Activated CD8-positive, alpha-beta T cell treated with anti-CD3 and anti-CD28 coated beads for 36 hours (primary cell): ENCODE results near the gene CAPRIN1. TPM values are rescaled to one million over a fixed set of nuclear protein-coding genes. Genes with fewer than 3 reads are reported as not detected.

Source experiments
- ATAC-seq: fragments of 200-7000 bp; cut with Tn5 transposase; one replicate; pipeline ENCODE4 v1.10.0; 2021; ENCODE audit warnings: mild to moderate bottlenecking, moderate library complexity
- CTCF ChIA-PET: fragments of 350-600 bp; sonication (Branson Sonifier 250); formaldehyde crosslinking; loops from one replicate; lab custom pipeline; 2021; ENCODE audit warnings: antibody characterized with exemption; lab: Charles Lee
- POLR2A ChIA-PET: fragments of 350-600 bp; sonication (Branson Sonifier 250); formaldehyde crosslinking; loops from one replicate; lab custom pipeline; 2021; ENCODE audit warnings: antibody characterized with exemption; lab: Charles Lee
- DNase-seq: peaks from one replicate; pipeline ENCODE4 v3.0.0-alpha.2; 2020
- H3K27ac Mint-ChIP-seq: one replicate; pipeline ENCODE4 v1.8.0; 2021; ENCODE audit warnings: mild to moderate bottlenecking, mixed read lengths
- H3K27me3 Mint-ChIP-seq: one replicate; pipeline ENCODE4 v1.8.0; 2021; ENCODE audit warnings: mixed read lengths
- H3K36me3 Mint-ChIP-seq: one replicate; pipeline ENCODE4 v1.8.0; 2021; ENCODE audit warnings: low read depth, mixed read lengths
- H3K4me1 Mint-ChIP-seq: one replicate; pipeline ENCODE4 v1.8.0; 2021; ENCODE audit warnings: low read depth, mixed read lengths
- H3K4me3 Mint-ChIP-seq: one replicate; pipeline ENCODE4 v1.8.0; 2021; ENCODE audit warnings: mild to moderate bottlenecking, moderate library complexity, mixed read lengths
- H3K9me3 Mint-ChIP-seq: one replicate; pipeline ENCODE4 v1.8.0; 2021; ENCODE audit warnings: mixed read lengths
- intact Hi-C: fragments of 100-400 bp; cut with micrococcal nuclease; formaldehyde crosslinking; loops from one replicate; pipeline ENCODE4 v1.10.0; 2022
- total RNA-seq, 2 experiments: library from RNA; stranded (reverse); gene quantifications; one replicate each; pipeline ENCODE4 v1.2.3, GENCODE V29; 2021
- TF ChIP-seq, protein P1 (sequence below): fragments of 200-600 bp; IDR thresholded peaks from one replicate; pipeline ENCODE4 v1.8.0; 2022; ENCODE audit warnings: antibody characterized with exemption, mild to moderate bottlenecking

The CAPRIN1 gene
- total RNA-seq, 2 experiments from 2014 or later, result 297 to 328 TPM

GRCh38 chr11:34145073-34145472, 93.5 kb downstream of the CAPRIN1 start:
- peaks cover 48% of the 10 kb centered on the region for H3K36me3 Mint-ChIP-seq
- ATAC-seq (no peak), DNase-seq (no peak)
- POLR2A ChIA-PET, result interaction anchor here (2.6 kb wide), 1 partner anchor 39 kb away, joined by 6 read pairs; the partner anchor contains the start of gene NAT10
- no peaks in the 10 kb centered on the region for H3K4me1 Mint-ChIP-seq
- no peaks in the 10 kb centered on the region for H3K9me3 Mint-ChIP-seq
- H3K4me3 Mint-ChIP-seq, result no peak overlapping the region
- no peak overlapping the region for H3K27ac Mint-ChIP-seq
- CTCF ChIA-PET, result interaction anchor here (1.2 kb wide), 1 partner anchor 29 kb away, joined by 3 read pairs; no protein-coding TSS in a partner anchor
- no peaks in the 10 kb centered on the region for H3K27me3 Mint-ChIP-seq
- TF ChIP-seq, protein P1, sequence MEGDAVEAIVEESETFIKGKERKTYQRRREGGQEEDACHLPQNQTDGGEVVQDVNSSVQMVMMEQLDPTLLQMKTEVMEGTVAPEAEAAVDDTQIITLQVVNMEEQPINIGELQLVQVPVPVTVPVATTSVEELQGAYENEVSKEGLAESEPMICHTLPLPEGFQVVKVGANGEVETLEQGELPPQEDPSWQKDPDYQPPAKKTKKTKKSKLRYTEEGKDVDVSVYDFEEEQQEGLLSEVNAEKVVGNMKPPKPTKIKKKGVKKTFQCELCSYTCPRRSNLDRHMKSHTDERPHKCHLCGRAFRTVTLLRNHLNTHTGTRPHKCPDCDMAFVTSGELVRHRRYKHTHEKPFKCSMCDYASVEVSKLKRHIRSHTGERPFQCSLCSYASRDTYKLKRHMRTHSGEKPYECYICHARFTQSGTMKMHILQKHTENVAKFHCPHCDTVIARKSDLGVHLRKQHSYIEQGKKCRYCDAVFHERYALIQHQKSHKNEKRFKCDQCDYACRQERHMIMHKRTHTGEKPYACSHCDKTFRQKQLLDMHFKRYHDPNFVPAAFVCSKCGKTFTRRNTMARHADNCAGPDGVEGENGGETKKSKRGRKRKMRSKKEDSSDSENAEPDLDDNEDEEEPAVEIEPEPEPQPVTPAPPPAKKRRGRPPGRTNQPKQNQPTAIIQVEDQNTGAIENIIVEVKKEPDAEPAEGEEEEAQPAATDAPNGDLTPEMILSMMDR, result no peak
- intact Hi-C loops, result no loop called here

DNA sequence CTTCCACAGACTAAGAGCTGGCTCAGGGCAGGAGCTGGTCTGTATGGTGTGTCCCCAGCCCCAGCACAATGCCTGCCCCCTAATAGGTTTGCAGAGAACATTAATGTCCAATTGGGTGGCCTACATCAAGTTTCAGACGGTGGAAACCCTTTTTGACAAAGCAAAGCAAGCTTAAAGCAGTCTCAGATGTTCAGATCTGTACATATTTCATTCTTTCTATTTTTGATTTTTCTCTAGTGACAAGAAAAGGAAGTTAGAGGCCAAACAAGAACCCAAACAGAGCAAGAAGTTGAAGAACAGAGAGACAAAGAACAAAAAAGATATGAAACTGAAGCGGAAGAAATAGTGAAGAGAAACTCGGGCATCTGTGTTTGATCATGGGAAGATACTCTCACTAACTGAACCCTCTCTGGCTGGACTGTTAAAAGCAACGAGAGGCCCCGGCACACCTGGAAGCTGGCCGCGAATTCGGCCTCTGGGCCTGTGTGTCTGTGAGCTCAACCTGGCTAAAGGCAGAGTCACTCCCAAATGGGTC, 94.4 kb downstream of the CAPRIN1 start:
- H3K4me1 Mint-ChIP-seq, result no peaks in the 10 kb centered on the region
- POLR2A ChIA-PET, result interaction anchor here (0.6 to 2.6 kb wide), 3 partner anchors 33 to 46 kb away, joined by 3 to 6 read pairs (median 4); partner anchors contain the start of gene NAT10
- no peak overlapping the region for H3K27ac Mint-ChIP-seq
- CTCF ChIA-PET, result interaction anchor here (1.2 to 1.9 kb wide), 2 partner anchors 28 to 149 kb away, joined by 3 to 5 read pairs; no protein-coding TSS in a partner anchor
- H3K4me3 Mint-ChIP-seq, result no peak overlapping the region
- peaks cover 48% of the 10 kb centered on the region for H3K36me3 Mint-ChIP-seq
- H3K9me3 Mint-ChIP-seq, result no peaks in the 10 kb centered on the region
- DNase-seq, result no peak
- TF ChIP-seq, protein P1, result no peak
- intact Hi-C loops, result no loop called here
- ATAC-seq, result no peak
- H3K27me3 Mint-ChIP-seq, result no peaks in the 10 kb centered on the region

- ATAC-seq (no peak), DNase-seq (no peak)
- no peaks in the 10 kb centered on the region for H3K27me3 Mint-ChIP-seq
- H3K9me3 Mint-ChIP-seq, result no peaks in the 10 kb centered on the region
- H3K27ac Mint-ChIP-seq, result no peak overlapping the region
- intact Hi-C loops, result no loop called here
- peaks cover 48% of the 10 kb centered on the region for H3K36me3 Mint-ChIP-seq
- TF ChIP-seq, protein P1, result no peak
- CTCF ChIA-PET, result interaction anchor here (1.2 to 1.9 kb wide), 2 partner anchors 28 to 150 kb away, joined by 3 to 5 read pairs; no protein-coding TSS in a partner anchor
- H3K4me1 Mint-ChIP-seq, result no peaks in the 10 kb centered on the region
- H3K4me3 Mint-ChIP-seq, result no peak overlapping the region
- POLR2A ChIA-PET, result interaction anchor here (1.0 to 1.2 kb wide), 2 partner anchors 28 to 47 kb away, joined by 3 to 4 read pairs; no protein-coding TSS in a partner anchor
Measured at GRCh38 chr11:34146411-34146810, 94.9 kb downstream of the CAPRIN1 start.

- Mint-ChIP-seq H3K9me3 (no peaks in the 10 kb centered on the region), H3K27ac (no peak overlapping the region), H3K4me3 (no peak overlapping the region), H3K36me3 (peaks cover 45% of the 10 kb centered on the region), H3K27me3 (no peaks in the 10 kb centered on the region), H3K4me1 (no peaks in the 10 kb centered on the region)
- POLR2A ChIA-PET, result interaction anchor here (1.0 to 1.3 kb wide), 3 partner anchors 27 to 47 kb away, joined by 3 to 4 read pairs (median 4); no protein-coding TSS in a partner anchor
- CTCF ChIA-PET, result interaction anchor here (1.9 kb wide), 1 partner anchor 150 kb away, joined by 5 read pairs; no protein-coding TSS in a partner anchor
- ATAC-seq, result no peak
- TF ChIP-seq, protein P1, result no peak
- intact Hi-C loops, result no loop called here
- no peak for DNase-seq
Measured at GRCh38 chr11:34146866-34147265, 95.3 kb downstream of the CAPRIN1 start.

DNA sequence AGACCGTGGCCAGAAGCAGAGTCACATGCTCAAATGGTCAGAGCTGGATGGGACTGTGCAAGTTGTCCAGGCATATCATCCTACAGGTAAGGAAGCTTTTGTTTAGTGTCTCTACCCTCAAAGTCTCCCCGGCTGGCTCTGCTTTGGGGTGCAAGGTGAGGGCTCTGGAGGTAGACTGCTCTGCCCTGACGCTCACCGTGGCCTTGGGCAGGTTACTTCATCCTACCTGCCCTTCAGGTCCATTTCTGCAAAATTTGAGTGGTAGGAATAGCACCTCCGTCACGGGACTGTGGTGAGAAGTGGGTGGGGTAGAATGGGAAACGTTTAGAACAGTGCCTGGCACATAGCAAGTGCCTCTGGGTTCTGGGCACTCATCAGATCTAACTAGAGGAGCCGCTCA, 96.0 kb downstream of the CAPRIN1 start:
- no peaks in the 10 kb centered on the region for H3K4me1 Mint-ChIP-seq
- no peak for ATAC-seq
- no peaks in the 10 kb centered on the region for H3K27me3 Mint-ChIP-seq
- ChIA-PET POLR2A (interaction anchor here (1.3 kb wide), 1 partner anchor 39 kb away, joined by 4 read pairs; no protein-coding TSS in a partner anchor), CTCF (interaction anchor here (1.9 kb wide), 1 partner anchor 151 kb away, joined by 5 read pairs; no protein-coding TSS in a partner anchor)
- H3K27ac Mint-ChIP-seq, result no peak overlapping the region
- H3K9me3 Mint-ChIP-seq, result no peaks in the 10 kb centered on the region
- H3K4me3 Mint-ChIP-seq, result no peak overlapping the region
- TF ChIP-seq, protein P1, result no peak
- intact Hi-C loops, result no loop called here
- no peak for DNase-seq
- H3K36me3 Mint-ChIP-seq, result peaks cover 40% of the 10 kb centered on the region
